Erythroblast (primary cell): ENCODE data around the gene SETBP1.

Source experiments
- GATA1 ChIP-seq: IDR thresholded peaks from 2 replicates; pipeline ENCODE4 v1.6.1; 2011; ENCODE audit warnings: low read depth, mild to moderate bottlenecking, control low read depth, low read length, moderate library complexity
- POLR2A ChIP-seq: IDR thresholded peaks from 2 replicates; pipeline ENCODE4 v1.6.1; 2011; ENCODE audit warnings: mild to moderate bottlenecking, low read length

DNA sequence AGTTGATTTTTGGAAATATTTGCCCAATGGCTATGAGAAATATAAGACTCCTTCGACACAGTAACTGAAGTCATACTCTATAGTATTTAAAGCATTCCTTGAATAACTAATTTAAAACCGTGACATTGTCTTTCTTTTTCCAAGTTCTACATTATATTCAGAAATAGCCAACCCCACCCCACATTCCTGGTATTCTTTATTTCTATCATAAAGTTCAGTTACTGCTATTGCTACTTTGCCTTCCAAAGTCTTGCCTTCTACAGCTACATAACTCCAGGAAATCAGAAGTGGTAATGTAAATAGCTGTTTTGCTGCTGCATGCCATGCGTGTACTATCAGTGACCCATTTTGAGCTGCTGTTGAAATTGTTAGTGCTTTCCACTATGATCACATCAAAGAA, 45.1 kb upstream of the SETBP1 start:
- TF ChIP-seq POLR2A (no peak), GATA1 (no peak)
